NCI-H446 treated with DMSO at 0.1 percent for 48 hours (cell line): ENCODE measurements around the gene TFIP11.

Experiments
- DNase-seq: peaks from one replicate; lab custom pipeline; 2025; lab: John Stamatoyannopoulos, UW

The TFIP11 gene

DNA sequence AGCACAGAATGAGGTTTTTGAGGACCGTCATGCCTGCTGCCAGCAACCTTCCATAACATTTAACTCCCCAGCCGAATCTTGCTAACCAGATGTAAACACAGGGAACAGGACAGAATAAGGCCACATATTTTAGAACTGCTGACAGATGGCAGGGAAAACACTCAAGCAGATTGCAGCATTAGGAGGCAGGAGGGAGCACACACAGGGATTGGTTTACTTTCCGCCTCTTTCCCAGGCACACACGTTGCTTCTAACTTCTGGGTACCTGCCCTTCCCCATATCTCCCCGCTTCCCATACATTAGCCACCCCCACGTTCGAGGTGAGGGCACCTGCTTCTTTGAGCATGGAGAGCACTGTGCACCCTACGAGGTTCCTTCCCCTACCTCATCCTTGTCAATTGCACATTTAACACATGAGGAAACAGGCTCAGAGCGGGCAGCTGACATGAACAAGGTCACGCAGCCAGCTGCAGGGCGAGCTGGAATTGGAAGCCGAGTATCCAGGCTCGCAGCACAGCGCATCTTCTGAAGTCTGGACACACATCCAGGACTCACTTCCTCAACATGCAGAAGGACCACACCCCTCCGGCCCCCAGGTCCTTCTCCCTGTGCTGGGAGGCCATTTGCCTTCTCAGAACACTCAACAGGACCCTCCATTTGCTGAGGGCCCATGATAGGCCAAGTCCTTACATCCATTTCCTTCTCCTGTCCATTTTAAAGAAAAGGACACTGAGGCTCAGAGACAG lies 64.5 kb downstream of the TFIP11 start:
- DNase-seq, result peak; percentile 1

DNA sequence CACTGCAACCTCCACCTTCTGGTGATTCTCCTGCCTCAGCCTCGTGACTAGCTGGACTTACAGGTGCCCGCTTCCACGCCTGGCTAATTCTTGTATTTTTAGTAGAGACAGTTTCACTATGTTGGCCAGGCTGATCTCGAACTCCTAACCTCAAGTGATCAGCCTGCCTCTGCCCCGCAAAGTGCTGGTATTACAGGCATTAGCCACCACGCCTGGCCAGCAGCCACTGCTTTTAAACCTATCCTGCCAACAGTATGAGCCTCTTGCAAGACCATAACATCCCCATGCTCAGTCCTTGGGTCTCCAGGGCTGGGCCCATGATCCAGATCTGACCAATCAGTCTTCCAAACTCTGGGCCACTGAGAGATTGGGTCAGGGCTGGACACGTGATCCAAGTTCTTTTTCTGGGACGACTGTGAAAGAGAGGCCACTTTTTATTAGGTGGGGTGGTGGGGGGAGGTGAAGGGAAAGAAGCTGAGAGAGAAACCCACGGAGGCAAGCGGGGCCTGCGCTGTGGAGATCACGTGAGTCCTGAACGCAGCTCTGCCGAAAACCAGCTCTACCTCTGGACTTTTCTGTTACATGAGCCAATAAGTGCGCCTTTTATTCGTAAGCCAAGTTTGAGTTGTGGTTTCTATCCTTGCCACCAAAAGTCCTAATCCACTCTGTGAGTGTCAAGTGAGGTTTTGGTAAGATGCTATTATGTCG lies 65.3 kb downstream of the TFIP11 start:
- no peak for DNase-seq

GRCh38 chr22:26445577-26446275 lies 66.5 kb downstream of the TFIP11 start:
- no peak for DNase-seq

- no peak for DNase-seq
These were observed 67.5 kb downstream of the TFIP11 start for GRCh38 chr22:26444777-26445176.

DNA sequence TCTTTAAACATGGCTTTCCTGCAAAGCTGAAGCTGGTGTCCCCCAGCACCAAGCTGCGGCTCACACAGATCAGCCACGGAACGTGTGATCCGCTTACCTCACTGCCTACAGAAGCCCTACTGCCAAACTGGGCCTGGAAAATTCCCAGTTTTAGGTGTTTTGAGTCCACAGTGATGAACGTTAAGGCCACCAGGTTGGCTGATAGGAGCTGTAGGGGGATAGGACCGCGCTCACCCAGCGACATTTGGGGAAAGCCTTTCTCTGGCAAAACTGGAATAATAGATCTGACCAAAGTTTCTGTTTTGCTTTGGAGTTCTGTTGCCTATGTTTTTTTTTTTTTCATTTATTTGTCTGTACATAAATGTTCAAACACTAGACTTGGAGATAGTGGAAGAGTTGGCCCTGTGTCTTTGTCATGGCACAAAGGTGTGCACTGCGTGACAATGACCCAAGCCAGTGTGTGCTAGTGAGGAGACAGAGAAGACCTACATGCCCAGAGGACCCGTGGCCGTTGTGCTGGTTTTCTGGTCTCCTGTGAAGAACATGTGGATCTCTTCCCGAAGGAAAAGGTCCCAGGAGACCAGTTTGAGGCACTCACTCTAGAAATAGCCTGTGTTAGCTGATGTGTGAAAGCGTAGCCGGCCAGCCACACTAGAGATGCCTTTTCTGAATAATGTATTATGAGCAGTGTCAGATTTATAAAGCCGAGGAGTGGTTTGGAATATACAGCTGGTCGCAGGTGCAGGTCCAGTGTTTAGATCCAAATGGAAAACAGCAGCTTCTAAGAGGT lies 68.2 kb downstream of the TFIP11 start:
- no peak for DNase-seq

- no peak for DNase-seq
These were observed 70.1 kb downstream of the TFIP11 start for GRCh38 chr22:26442086-26442756.
